RWPE1 (cell line): Measurements from ENCODE around the gene MUL1.

ENCODE experiments used
- CTCF ChIA-PET: fragments of 350-600 bp; sonication (Branson Sonifier 250); formaldehyde crosslinking; extraction: SDS; loops from one replicate; lab custom pipeline; 2021; lab: Yijun Ruan, JAX
- POLR2A ChIA-PET: fragments of 400-600 bp; formaldehyde crosslinking; extraction: SDS; loops from one replicate; lab custom pipeline; 2020; ENCODE audit warnings: antibody characterized with exemption; ENCODE audit not compliant: low non-redundant PET; lab: Yijun Ruan, JAX
- DNase-seq: peaks from one replicate; pipeline ENCODE4 v3.0.0; 2012; ENCODE audit warnings: low spot score
- H3K27ac ChIP-seq: fragments of 450-650 bp; 2 replicates; pipeline ENCODE4 v1.5.1; 2017
- TF ChIP-seq, protein P1 (sequence below): fragments of 450-650 bp; conservative IDR thresholded peaks from 2 replicates; pipeline ENCODE4 v1.5.1; 2017; ENCODE audit warnings: low read depth, mild to moderate bottlenecking

MUL1 gene

GRCh38 chr1:20487236-20487590, 20.7 kb downstream of the MUL1 start:
- DNase-seq: no peak
- POLR2A ChIA-PET: no interaction called here
- CTCF ChIA-PET: interaction anchor here (0.8 kb wide), 1 partner anchor 125 kb away, joined by 3 read pairs; no protein-coding TSS in a partner anchor
- TF ChIP-seq, protein P1, sequence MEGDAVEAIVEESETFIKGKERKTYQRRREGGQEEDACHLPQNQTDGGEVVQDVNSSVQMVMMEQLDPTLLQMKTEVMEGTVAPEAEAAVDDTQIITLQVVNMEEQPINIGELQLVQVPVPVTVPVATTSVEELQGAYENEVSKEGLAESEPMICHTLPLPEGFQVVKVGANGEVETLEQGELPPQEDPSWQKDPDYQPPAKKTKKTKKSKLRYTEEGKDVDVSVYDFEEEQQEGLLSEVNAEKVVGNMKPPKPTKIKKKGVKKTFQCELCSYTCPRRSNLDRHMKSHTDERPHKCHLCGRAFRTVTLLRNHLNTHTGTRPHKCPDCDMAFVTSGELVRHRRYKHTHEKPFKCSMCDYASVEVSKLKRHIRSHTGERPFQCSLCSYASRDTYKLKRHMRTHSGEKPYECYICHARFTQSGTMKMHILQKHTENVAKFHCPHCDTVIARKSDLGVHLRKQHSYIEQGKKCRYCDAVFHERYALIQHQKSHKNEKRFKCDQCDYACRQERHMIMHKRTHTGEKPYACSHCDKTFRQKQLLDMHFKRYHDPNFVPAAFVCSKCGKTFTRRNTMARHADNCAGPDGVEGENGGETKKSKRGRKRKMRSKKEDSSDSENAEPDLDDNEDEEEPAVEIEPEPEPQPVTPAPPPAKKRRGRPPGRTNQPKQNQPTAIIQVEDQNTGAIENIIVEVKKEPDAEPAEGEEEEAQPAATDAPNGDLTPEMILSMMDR: no peak
- peak overlapping the region; percentile 88; the same call in 1 of the 2 replicates for H3K27ac ChIP-seq

DNA sequence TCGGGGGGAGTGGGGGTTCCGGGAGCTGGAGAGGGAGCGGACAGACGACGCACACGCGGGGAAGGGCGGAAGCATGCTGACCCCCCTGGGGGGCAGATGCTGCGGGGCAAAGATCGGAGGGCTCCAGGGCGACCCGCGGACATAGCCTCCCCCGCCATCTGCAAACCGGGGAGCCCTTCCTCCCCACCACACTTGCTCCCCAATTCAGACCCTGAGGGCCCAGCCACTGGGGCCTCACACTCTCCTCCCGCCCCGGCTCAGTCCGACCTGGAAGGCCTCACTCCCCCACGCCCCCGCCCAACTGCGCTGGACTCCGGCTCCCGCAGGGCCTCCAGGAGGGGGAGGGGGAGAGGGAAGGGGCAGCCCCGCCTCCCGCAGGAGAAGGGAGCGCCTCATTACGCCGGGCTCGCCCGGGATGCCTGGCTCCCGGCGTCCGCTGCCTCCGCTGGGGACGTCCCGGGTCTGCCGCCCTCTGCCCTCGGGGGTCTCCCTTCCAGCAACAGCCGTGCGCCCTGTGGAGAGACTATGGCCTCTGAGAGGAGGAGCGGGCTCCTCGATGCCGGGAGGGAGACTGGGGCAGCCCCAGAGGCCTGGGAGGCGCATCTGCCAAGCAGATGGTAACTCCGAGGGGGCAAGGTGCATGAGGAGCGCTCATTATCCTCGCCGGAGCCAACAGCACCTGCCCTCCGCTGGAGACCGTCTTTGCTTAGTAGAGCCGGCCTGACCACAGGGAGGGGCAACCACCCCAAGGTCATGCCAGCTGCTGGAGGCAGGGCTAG, 21.3 kb downstream of the MUL1 start:
- H3K27ac ChIP-seq: peak overlapping the region; percentile 88
- ChIA-PET POLR2A (interaction anchor here (0.9 kb wide), 2 partner anchors 8 to 47 kb away, joined by 3 read pairs; no protein-coding TSS in a partner anchor), CTCF (interaction anchor here (0.8 kb wide), 1 partner anchor 125 kb away, joined by 3 read pairs; no protein-coding TSS in a partner anchor)
- DNase-seq: no peak
- TF ChIP-seq, protein P1: no peak

DNA sequence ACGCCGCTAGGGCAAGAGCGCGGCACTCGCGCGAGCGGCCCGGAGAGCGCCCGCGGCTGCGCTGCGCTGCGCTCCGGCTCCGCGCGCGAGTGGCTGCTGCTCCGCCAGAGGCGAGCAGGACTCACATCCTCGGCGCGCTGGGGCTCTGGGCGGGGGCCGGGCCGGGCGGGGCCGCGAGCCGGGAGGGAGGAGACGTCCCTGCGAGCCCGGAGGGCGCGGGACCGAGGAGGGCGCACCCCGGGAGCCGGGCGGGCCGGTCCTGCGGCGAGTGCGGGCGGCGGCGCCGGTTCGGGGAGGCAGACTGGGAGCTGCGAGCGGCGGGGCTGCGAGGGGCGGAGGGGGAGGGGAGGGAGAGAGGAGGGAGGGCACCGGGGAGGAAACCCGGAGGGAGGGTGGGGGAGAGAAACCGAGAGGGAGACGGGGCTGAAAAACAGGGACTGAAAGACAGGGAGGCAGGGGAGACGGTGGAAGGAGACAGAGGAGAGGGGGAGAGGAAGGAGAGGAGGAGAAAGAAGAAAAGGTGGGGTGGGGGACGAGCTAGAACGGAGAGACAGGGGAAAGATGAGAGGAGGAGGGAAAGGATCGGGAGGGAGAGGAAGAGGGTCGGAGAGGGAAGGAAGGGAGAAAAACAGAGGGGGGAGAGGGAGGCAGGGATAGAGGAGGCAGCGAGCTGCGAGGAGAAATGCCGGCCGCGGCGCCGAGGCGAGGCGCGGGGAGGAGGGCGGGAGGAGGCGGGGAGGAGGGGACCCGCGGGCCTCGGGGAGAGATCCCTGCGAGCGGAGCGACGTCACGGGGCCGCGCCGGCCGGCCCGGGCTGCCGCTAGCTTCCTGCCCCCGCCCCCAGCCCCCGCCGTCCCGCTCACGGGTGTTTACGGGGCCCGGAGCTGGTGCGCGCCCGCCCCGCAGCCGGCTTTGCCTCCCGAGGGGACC, 22.2 kb downstream of the MUL1 start, which contains the start of gene CAMK2N1:
Gene CAMK2N1 (minus strand): TSS at position 684 of the 930 bp plus-strand sequence. CDS start 831 bp downstream, outside the sequence.
- TF ChIP-seq, protein P1: no peak
- peak within 1 kb of the TSS; percentile 88 for H3K27ac ChIP-seq
- peak; percentile 74 for DNase-seq
- ChIA-PET POLR2A (interaction anchor here (0.6 to 0.9 kb wide), 3 partner anchors 9 to 134 kb away, joined by 3 read pairs; no protein-coding TSS in a partner anchor), CTCF (interaction anchor here (0.6 kb wide), 1 partner anchor 120 kb away, joined by 3 read pairs; no protein-coding TSS in a partner anchor)

DNA sequence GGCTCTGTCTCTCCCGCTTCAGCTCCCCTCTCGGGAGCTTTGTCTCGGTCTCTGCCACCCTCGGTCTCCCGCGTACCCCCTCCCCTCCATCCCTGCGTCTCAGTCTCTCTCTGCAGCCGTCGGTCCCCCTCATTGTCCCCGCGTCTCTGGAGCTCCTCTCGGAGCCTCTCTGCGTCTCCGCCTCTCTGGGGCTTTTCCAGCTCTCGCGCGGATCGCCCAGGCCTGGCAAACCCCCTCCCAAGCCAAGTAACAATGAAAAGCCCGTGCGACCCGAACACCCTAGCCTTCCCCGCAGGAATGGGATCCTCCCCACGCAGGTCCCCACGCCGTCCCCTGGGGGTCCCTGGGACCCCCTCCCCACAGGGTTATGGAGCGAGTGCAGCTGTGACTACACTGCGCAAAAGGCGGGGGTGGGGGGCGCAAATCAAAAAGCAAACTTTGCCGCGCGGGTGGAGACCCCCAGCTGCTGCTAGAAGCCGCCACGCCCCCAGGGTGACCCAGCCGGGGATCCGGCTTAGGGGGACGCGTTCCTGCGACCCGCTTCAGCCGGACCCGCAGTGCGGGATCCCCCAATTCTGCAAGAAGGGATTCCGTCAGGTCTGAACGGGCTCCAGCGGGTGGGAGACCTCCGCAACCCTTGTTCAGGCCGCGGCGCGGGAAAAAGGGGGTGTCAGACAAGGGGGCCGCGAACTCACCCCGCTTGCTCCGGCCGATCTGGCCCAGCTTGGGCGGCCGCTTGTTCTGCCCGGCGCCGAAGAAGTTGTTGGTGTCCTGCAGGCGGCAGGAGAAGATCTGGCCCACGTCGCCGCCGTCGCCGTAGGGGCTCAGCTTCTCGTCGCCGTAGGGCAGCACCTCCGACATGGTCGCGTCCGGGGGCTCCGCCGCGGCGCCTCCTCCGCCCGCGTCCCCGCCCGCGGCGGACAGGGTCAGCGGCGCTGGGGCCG, 23.2 kb downstream of the MUL1 start:
- H3K27ac ChIP-seq: peak overlapping the region; percentile 88
- ChIA-PET POLR2A (interaction anchor here (0.7 kb wide), 1 partner anchor 12 kb away, joined by 4 read pairs; no protein-coding TSS in a partner anchor), CTCF (interaction anchor here (0.5 to 1.8 kb wide), 7 partner anchors 10 to 504 kb away, joined by 3 to 6 read pairs (median 4); no protein-coding TSS in a partner anchor)
- DNase-seq: no peak
- TF ChIP-seq, protein P1: no peak

DNA sequence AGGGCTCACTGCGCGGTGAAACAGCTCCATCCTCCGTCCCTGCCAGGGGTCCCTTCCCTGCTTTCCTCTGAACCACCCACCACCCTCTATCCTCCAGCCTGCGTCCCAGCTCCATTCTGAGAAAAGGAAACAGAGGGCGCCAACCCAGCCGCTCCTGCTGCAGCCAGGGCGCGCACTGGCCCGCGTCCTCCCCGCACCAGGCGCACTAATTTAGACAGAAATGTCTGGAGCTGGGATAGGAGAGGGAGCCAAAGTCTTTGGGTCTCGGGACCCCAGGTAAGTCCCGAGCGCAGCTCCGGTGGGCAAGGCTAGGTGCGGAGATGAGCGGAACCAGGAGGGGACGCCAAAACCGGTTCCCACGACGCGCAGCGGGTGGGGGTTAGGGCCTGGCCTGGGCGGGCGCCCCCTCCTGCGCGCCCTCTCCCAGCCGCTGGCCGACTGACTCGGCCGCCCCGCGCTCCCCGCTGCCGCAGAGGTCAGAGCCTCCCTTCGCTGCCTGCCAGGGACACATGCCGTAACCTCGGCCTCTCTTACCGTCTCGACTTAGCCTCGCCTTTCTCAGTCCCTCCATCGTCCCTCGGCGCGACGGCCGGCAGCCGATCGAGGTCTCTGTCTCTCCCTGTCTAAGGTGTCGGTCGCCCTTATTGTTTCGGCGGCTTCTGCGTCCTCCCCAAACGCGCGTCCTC, 24.0 kb downstream of the MUL1 start:
- peak overlapping the region; percentile 88 for H3K27ac ChIP-seq
- ChIA-PET POLR2A (interaction anchor here (0.7 kb wide), 1 partner anchor 12 kb away, joined by 4 read pairs; no protein-coding TSS in a partner anchor), CTCF (interaction anchor here (0.5 to 1.8 kb wide), 9 partner anchors 10 to 554 kb away, joined by 3 to 7 read pairs (median 3); no protein-coding TSS in a partner anchor)
- DNase-seq: no peak
- TF ChIP-seq, protein P1: peak; percentile 48
